ENCODE results near the gene PLAAT2.

DNA sequence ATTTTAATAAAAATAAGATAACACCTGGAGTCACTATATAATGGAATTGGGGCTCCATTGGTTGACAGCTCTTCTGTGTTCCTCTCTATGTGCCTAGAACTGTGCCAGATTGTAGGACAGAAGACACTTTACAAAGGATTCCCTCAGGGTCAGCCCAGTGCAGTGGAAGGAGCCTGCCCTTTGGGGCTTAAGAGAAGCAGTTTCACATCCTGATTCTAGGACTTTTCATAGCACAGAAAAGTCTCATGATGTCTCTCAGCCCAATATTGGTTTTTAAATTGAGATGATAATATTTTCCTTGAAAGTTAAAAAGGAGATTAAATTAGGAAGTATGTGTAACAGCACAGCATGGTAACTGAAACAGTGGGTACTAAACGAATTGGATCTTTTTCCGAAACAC, 19.5 kb downstream of the PLAAT2 start:
- TF ChIP-seq POLR2AphosphoS5 (IDR thresholded peaks at IDR 0.05) (no peak), POLR2A (IDR thresholded peaks at IDR 0.05) (no peak)
- TF ChIP-seq, protein P1, sequence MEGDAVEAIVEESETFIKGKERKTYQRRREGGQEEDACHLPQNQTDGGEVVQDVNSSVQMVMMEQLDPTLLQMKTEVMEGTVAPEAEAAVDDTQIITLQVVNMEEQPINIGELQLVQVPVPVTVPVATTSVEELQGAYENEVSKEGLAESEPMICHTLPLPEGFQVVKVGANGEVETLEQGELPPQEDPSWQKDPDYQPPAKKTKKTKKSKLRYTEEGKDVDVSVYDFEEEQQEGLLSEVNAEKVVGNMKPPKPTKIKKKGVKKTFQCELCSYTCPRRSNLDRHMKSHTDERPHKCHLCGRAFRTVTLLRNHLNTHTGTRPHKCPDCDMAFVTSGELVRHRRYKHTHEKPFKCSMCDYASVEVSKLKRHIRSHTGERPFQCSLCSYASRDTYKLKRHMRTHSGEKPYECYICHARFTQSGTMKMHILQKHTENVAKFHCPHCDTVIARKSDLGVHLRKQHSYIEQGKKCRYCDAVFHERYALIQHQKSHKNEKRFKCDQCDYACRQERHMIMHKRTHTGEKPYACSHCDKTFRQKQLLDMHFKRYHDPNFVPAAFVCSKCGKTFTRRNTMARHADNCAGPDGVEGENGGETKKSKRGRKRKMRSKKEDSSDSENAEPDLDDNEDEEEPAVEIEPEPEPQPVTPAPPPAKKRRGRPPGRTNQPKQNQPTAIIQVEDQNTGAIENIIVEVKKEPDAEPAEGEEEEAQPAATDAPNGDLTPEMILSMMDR (IDR thresholded peaks at IDR 0.05), result no peak

Data from upper lobe of left lung (tissue), 4 donors.